ENCODE measurements around the gene SPAG17.

- no peak for TF ChIP-seq CTCF (IDR thresholded peaks at IDR 0.05)
- no peak for TF ChIP-seq POLR2A (IDR thresholded peaks at IDR 0.05)
These were observed 3.4 kb upstream of the SPAG17 start for GRCh38 chr1:118188411-118188810.

Measured in Peyer's patch (tissue), 4 donors.